Astrocyte of the cerebellum (primary cell): ENCODE results near the gene OGA.

ENCODE experiments used
- DNase-seq: peaks from one replicate; pipeline ENCODE4 v3.0.0-alpha.2; 2011; ENCODE audit warnings: low read depth
- H3K4me3 ChIP-seq: 2 replicates; pipeline ENCODE4 v1.5.1; 2011; ENCODE audit warnings: mild to moderate bottlenecking, low read depth, low read length, moderate library complexity
- in situ Hi-C: cut with HindIII; loops from 2 replicates; pipeline ENCODE4 v1.10.0; 2017; ENCODE audit warnings: low sequenced_read_pairs
- TF ChIP-seq, protein P1 (sequence below): IDR thresholded peaks from 2 replicates; pipeline ENCODE4 v1.5.1; 2012; ENCODE audit warnings: low read length, low read depth, moderate library complexity, mild to moderate bottlenecking; ENCODE audit errors: missing control alignments

The OGA gene

DNA sequence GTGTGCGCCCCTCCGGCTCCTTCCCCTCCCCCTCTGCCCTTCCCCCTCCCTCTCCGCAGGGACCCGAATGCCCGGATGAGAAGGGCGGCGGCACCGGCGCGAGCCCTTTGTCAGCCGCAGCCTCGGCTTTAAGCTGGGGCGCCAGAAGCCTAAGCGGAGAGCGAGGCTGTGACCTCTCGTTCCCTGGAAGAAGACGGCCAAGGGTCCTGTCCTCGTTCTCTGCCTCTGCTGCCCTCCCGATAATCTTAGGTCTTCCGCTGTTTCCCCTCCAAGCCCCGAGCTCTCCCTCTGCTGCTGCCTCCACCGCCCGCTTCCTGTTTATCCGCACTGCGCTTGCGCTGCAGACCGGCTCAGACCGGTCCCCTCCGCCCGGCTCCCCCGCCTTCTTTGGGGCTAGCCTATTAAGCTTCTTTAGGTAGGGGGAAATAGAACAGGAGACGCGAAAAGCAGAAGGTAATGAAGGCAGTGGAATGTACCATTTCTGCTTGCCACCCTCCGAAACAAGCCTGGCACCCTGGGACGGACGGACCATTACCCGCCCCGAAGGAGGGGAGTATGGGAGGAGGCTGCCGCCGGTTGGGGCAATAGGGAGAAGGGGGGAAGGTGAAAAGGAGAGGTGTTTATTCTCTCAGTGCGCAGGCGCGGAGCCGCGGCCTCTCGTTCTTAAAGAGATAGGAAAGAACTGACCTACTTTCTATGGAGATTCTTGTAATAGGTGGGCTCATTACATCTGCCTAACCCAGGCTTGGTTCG, at the start of gene OGA:
TSS of gene OGA (minus strand) at position 326 of the 753 bp plus-strand sequence. CDS start 422 bp downstream, outside the sequence.
- TF ChIP-seq, protein P1, sequence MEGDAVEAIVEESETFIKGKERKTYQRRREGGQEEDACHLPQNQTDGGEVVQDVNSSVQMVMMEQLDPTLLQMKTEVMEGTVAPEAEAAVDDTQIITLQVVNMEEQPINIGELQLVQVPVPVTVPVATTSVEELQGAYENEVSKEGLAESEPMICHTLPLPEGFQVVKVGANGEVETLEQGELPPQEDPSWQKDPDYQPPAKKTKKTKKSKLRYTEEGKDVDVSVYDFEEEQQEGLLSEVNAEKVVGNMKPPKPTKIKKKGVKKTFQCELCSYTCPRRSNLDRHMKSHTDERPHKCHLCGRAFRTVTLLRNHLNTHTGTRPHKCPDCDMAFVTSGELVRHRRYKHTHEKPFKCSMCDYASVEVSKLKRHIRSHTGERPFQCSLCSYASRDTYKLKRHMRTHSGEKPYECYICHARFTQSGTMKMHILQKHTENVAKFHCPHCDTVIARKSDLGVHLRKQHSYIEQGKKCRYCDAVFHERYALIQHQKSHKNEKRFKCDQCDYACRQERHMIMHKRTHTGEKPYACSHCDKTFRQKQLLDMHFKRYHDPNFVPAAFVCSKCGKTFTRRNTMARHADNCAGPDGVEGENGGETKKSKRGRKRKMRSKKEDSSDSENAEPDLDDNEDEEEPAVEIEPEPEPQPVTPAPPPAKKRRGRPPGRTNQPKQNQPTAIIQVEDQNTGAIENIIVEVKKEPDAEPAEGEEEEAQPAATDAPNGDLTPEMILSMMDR = no peak
- H3K4me3 ChIP-seq = peak within 1 kb of the TSS; percentile 97
- in situ Hi-C loops = loop anchor here (5.0 kb wide), 1 partner anchor 36 kb away; the partner anchor contains the start of gene NPM3
- peak; percentile 100 for DNase-seq

DNA sequence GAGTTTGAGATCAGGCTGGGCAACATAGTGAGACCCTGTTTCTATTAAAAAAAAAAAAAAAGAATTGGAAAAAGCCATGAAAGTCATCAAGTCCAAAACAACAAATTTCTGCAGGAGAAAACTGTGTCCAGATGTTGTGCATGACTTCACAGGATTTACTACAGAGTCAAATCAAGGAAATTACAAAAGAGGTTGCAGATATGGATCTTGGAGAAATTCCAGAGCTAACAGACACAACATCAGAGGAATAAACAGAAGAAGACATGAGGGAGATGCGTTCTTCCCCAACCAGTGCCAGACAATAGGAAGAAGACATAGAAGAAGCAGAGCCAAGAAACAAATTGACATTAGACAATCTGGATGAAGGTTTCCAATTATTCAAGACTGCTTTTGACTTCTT, 49.7 kb upstream of the OGA start:
- in situ Hi-C loops = no loop called here
- TF ChIP-seq, protein P1 = no peak

DNA sequence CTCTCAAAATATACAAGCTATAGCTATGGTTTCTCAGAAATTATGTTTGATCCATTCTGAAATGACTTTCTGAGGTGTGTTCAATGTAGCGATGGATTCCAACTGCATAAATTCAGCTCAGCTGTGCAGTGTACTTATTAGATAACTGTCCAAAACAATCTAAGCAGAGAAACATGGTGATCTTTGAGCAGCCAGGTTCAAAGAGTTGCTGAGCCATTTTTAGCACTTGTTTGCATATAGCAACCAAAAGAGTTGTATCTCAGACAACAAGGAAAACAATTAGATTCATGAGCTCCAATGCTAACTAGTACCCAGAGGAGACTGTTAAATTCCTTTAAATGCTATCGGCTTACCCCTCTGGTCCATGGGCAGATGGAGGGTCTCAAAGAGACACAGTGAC, 41.3 kb upstream of the OGA start:
- in situ Hi-C loops = no loop called here
- no peak for DNase-seq
- no peak overlapping the region for H3K4me3 ChIP-seq
- TF ChIP-seq, protein P1 = no peak

More for the DNA sequence above, 49.7 kb upstream of the OGA start:
- no peak for DNase-seq
- no peak overlapping the region for H3K4me3 ChIP-seq

DNA sequence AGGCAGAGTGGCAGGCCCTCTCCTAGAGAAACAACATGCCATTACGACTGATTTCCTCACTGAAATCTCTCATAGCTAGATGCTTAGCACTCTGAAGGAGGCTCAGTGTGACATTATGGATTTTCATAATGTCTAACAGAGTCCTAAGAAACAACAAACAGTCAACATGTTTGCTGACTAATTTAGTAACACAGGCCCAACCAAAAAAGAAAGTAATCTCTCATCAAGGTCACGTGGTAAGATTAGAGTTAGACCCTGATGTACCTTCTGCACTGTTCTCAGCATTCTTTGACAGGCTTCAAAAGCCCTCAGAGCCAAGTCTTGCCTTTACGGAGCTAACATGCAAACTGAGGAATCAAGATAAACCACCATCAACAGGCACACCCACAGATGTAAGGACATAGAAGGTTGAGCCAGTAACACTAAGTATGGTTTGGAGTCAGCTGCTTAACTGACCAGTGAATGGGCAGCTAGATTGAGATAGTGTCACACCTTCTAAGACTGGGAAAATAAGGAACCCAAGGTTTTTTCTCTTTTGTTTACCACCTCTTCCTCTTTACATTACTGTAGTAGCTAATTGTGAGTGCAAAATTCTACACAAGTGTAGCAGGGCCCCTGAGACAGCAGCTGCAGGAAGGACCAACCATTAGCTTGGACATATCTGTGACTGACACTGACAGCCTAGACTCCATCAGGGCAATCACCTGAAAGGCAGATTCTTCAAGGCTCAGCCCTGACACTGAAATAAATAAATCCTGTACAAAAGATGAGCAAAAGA, 40.7 kb upstream of the OGA start:
- in situ Hi-C loops = no loop called here
- H3K4me3 ChIP-seq = no peak overlapping the region
- no peak for DNase-seq
- TF ChIP-seq, protein P1 = no peak

DNA sequence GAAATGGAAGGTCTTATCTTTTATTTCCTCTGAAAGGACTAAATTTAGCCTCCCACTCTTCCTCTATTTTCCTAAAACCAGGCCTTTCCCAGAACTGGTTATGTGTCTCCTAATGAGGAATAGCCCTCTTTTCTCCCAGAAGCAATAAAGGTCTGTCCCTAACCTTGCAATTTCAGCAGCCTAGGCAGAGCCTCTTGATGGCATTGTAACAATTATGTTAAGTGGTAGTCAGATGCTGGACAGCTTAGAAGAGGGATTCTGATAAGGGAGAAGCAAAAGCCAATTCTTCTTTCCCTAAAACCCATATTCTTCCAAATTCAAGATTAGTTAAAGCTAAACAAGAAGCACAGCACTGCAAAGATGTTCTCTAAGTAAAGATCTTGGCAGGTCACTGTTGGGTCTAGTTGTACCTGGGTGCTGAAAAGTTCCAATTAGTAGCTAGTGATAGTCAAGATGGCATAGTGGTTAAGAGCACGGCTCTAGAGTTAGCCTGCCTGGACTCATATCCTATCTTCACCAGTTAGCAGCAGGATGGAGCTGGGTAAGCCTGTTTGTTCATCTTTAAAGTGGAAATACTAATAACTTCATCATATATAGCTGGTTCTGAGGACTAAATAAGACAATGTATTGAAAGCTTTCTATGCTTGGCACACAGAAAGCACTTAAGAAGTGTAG, 39.7 kb upstream of the OGA start:
- no peak for DNase-seq
- in situ Hi-C loops = no loop called here
- H3K4me3 ChIP-seq = no peak overlapping the region
- TF ChIP-seq, protein P1 = no peak

DNA sequence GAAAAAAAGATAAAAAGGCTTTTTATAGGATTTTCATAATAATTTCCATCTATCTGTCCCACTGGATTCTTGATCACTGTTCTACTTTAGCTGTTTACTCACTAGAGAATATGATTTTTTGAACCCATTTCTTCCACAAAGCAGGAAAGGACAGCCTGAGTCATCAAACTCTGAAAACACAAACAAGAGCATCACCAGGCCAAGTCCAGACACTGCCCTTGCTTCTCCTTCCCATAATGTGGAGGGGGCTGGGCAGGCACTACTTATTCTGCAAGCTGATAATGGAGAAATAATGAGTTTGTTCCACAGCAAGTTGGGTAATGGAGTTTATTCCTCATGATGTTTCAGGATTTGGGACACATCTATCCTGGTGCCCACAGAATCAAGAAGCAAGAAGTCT, 38.4 kb upstream of the OGA start:
- no peak for DNase-seq
- in situ Hi-C loops = no loop called here
- TF ChIP-seq, protein P1 = no peak
- no peak overlapping the region for H3K4me3 ChIP-seq
